IMR-90 (cell line): Measurements from ENCODE around the gene SARDH. TPM values are rescaled to one million over a fixed set of nuclear protein-coding genes. Genes with fewer than 3 reads are reported as not detected.

Experiments
- ATAC-seq: fragments of 200-7000 bp; cut with Tn5 transposase; 2 replicates; pipeline ENCODE4 v1.9.1; 2020; ENCODE audit warnings: low read depth, mild to moderate bottlenecking, moderate library complexity
- BruUV-seq: library from RNA; stranded (reverse); fragments of 400-500 nt; replicated peaks from 2 replicates; lab custom pipeline; 2021; lab: Mats Ljungman, UMichigan
- CTCF ChIA-PET: fragments of 300-600 bp; formaldehyde crosslinking; extraction: SDS; loops from one replicate; lab custom pipeline; 2021; ENCODE audit warnings: antibody characterized with exemption; lab: Yijun Ruan, JAX
- POLR2A ChIA-PET: fragments of 300-600 bp; sonication (Branson Sonifier 250); formaldehyde crosslinking; loops from one replicate; lab custom pipeline; 2022; ENCODE audit warnings: antibody characterized with exemption; ENCODE audit not compliant: unreplicated experiment; lab: Charles Lee
- DNase-seq: peaks from one replicate; pipeline ENCODE4 v3.0.0; 2013
- H2AFZ ChIP-seq: replicated peaks from 2 replicates; pipeline ENCODE3; 2013; ENCODE audit warnings: low read length, mild to moderate bottlenecking; ENCODE audit not compliant: poor library complexity
- H2AK5ac ChIP-seq: 2 replicates; pipeline ENCODE4 v1.6.1; 2013; ENCODE audit warnings: low read depth, low read length, inconsistent platforms
- H2AK9ac ChIP-seq: replicated peaks from 2 replicates; pipeline ENCODE3; 2013; ENCODE audit warnings: mild to moderate bottlenecking, low read depth, low read length, moderate library complexity; ENCODE audit not compliant: poor library complexity
- H2BK120ac ChIP-seq: 2 replicates; pipeline ENCODE4 v1.6.1; 2013; ENCODE audit warnings: low read depth, low read length, inconsistent platforms
- H2BK15ac ChIP-seq: 3 replicates; pipeline ENCODE4 v1.6.1; 2013; ENCODE audit warnings: low read depth, low read length, inconsistent platforms
- H2BK20ac ChIP-seq: 2 replicates; pipeline ENCODE4 v1.6.1; 2013; ENCODE audit warnings: low read depth, mild to moderate bottlenecking, inconsistent platforms, low read length, moderate library complexity
- H2BK5ac ChIP-seq: 2 replicates; pipeline ENCODE4 v1.6.1; 2013; ENCODE audit warnings: mild to moderate bottlenecking, low read depth, low read length, inconsistent platforms; ENCODE audit not compliant: poor library complexity, severe bottlenecking
- H3K14ac ChIP-seq: replicated peaks from 2 replicates; pipeline ENCODE4 v1.6.1; 2013; ENCODE audit warnings: low read depth, low read length, inconsistent platforms
- H3K18ac ChIP-seq: 2 replicates; pipeline ENCODE4 v1.6.1; 2013; ENCODE audit warnings: low read depth, low read length, control low read depth
- H3K23ac ChIP-seq: 2 replicates; pipeline ENCODE4 v1.6.1; 2013; ENCODE audit warnings: low read depth, low read length, inconsistent platforms
- H3K27ac ChIP-seq: 2 replicates; pipeline ENCODE4 v1.5.1; 2013; ENCODE audit warnings: mild to moderate bottlenecking, control low read depth, low read length; ENCODE audit not compliant: insufficient read depth
- H3K27me3 ChIP-seq: 2 replicates; pipeline ENCODE4 v1.6.1; 2013; ENCODE audit warnings: low read length; ENCODE audit not compliant: control insufficient read depth, insufficient read depth
- H3K36me3 ChIP-seq: 2 replicates; pipeline ENCODE4 v1.6.1; 2013; ENCODE audit warnings: low read length, mixed read lengths; ENCODE audit not compliant: control insufficient read depth, insufficient read depth
- H3K4ac ChIP-seq: 2 replicates; pipeline ENCODE4 v1.6.1; 2013; ENCODE audit warnings: low read depth, low read length, inconsistent platforms
- H3K4me1 ChIP-seq: 2 replicates; pipeline ENCODE4 v1.6.1; 2013; ENCODE audit warnings: low read length, mixed read lengths; ENCODE audit not compliant: control insufficient read depth, insufficient read depth
- H3K4me2 ChIP-seq: 2 replicates; pipeline ENCODE4 v1.6.1; 2013; ENCODE audit warnings: low read depth, mild to moderate bottlenecking, control low read depth, low read length, moderate library complexity
- H3K4me3 ChIP-seq: 2 replicates; pipeline ENCODE4 v1.5.1; 2013; ENCODE audit warnings: low read depth, mild to moderate bottlenecking, control low read depth, low read length, moderate library complexity; ENCODE audit not compliant: insufficient read depth
- H3K56ac ChIP-seq: 2 replicates; pipeline ENCODE4 v1.6.1; 2013; ENCODE audit warnings: low read length, inconsistent platforms; ENCODE audit not compliant: insufficient read depth; ENCODE audit errors: extremely low read depth
- H3K79me1 ChIP-seq, 2 experiments: 2 replicates each; pipeline ENCODE4 v1.6.1; 2013; ENCODE audit warnings: low read length in 2 of 2, inconsistent platforms in 1 of 2, low read depth in 1 of 2
- H3K9ac ChIP-seq: 2 replicates; pipeline ENCODE4 v1.6.1; 2013; ENCODE audit warnings: low read depth, low read length, control low read depth
- H3K9me1 ChIP-seq: 2 replicates; pipeline ENCODE4 v1.6.1; 2013; ENCODE audit warnings: low read length, inconsistent platforms; ENCODE audit not compliant: insufficient read depth
- H3K9me3 ChIP-seq: 2 replicates; pipeline ENCODE4 v1.6.1; 2013; ENCODE audit warnings: low read length; ENCODE audit not compliant: control insufficient read depth, insufficient read depth
- H4K20me1 ChIP-seq: 2 replicates; pipeline ENCODE4 v1.6.1; 2013; ENCODE audit warnings: low read length, inconsistent platforms; ENCODE audit not compliant: insufficient read depth
- H4K5ac ChIP-seq: 2 replicates; pipeline ENCODE4 v1.6.1; 2013; ENCODE audit warnings: mild to moderate bottlenecking, low read depth, low read length, control low read depth
- H4K8ac ChIP-seq, 2 experiments: 2 replicates each; pipeline ENCODE4 v1.6.1; 2013; ENCODE audit warnings: low read depth in 2 of 2, low read length in 2 of 2, control low read depth in 1 of 2, inconsistent platforms in 1 of 2
- H4K91ac ChIP-seq: 2 replicates; pipeline ENCODE4 v1.6.1; 2013; ENCODE audit warnings: low read depth, low read length, inconsistent platforms; ENCODE audit not compliant: insufficient read depth
- BHLHE40 ChIP-seq: fragments of 150-350 bp; IDR thresholded peaks from 2 replicates; pipeline ENCODE4 v1.6.1; 2016; ENCODE audit warnings: mild to moderate bottlenecking, low read depth, low read length
- CEBPB ChIP-seq: IDR thresholded peaks from 2 replicates; pipeline ENCODE4 v1.6.1; 2012; ENCODE audit warnings: low read depth, low read length, improper control_type of control experiment
- CTCF ChIP-seq: conservative IDR thresholded peaks from 2 replicates; pipeline ENCODE4 v1.5.1; 2012; ENCODE audit warnings: mild to moderate bottlenecking, low read depth, low read length, improper control_type of control experiment
- ELK1 ChIP-seq: fragments of 150-350 bp; IDR thresholded peaks from 2 replicates; pipeline ENCODE4 v1.6.1; 2016; ENCODE audit warnings: low read depth, mild to moderate bottlenecking, low read length, moderate library complexity, borderline replicate concordance
- FOS ChIP-seq: fragments of 150-350 bp; IDR thresholded peaks from 2 replicates; pipeline ENCODE4 v1.6.1; 2016; ENCODE audit warnings: low read depth, low read length
- MAFK ChIP-seq: IDR thresholded peaks from 2 replicates; pipeline ENCODE4 v1.6.1; 2012; ENCODE audit warnings: low read depth, low read length, improper control_type of control experiment
- MAZ ChIP-seq: IDR thresholded peaks from 2 replicates; pipeline ENCODE4 v1.6.1; 2012; ENCODE audit warnings: low read depth, mild to moderate bottlenecking, low read length, improper control_type of control experiment, moderate library complexity, borderline replicate concordance
- MXI1 ChIP-seq: IDR thresholded peaks from 2 replicates; pipeline ENCODE4 v1.6.1; 2012; ENCODE audit warnings: low read depth, mild to moderate bottlenecking, low read length, moderate library complexity, borderline replicate concordance
- NFE2L2 ChIP-seq: fragments of 150-350 bp; IDR thresholded peaks from 2 replicates; pipeline ENCODE4 v1.6.1; 2016; ENCODE audit warnings: low read depth, mild to moderate bottlenecking, low read length
- POLR2A ChIP-seq: IDR thresholded peaks from 2 replicates; pipeline ENCODE4 v1.6.1; 2012; ENCODE audit warnings: mild to moderate bottlenecking, low read depth, low read length
- RAD21 ChIP-seq: IDR thresholded peaks from 2 replicates; pipeline ENCODE4 v1.6.1; 2012; ENCODE audit warnings: low read length, improper control_type of control experiment
- RCOR1 ChIP-seq: IDR thresholded peaks from 2 replicates; pipeline ENCODE4 v1.6.1; 2012; ENCODE audit warnings: mild to moderate bottlenecking, low read length, improper control_type of control experiment; ENCODE audit not compliant: insufficient replicate concordance
- RFX5 ChIP-seq: IDR thresholded peaks from 2 replicates; pipeline ENCODE4 v1.8.0; 2012; ENCODE audit warnings: low read depth, mild to moderate bottlenecking, low read length, moderate library complexity
- WGBS, 2 experiments: methylation state at CpG; one replicate each; pipeline versions ENCODE4 v1.1.5 to v1.1.7; 2013; ENCODE audit warnings: missing lambda C conversion rate in 2 of 2; ENCODE audit not compliant: insufficient read length in 1 of 2; ENCODE audit errors: extremely low coverage in 2 of 2; 5-methylcytosine and 5-hydroxymethylcytosine counted together
- dilution Hi-C: fragments of 300-500 bp; cut with HindIII; formaldehyde crosslinking; loops from one replicate; pipeline ENCODE4 v1.14.3; 2018; ENCODE audit warnings: low sequenced_read_pairs; ENCODE audit not compliant: unreplicated experiment
- in situ Hi-C: fragments of 300-500 bp; cut with MboI; formaldehyde crosslinking; loops from 3 replicates; pipeline ENCODE4 v1.14.3; 2019; ENCODE audit warnings: low sequenced_read_pairs, inconsistent platforms, mixed read lengths
- intact Hi-C: fragments of 100-400 bp; cut with micrococcal nuclease; formaldehyde crosslinking; loops from 2 replicates; pipeline ENCODE4 v1.10.0; 2022
- polyA plus RNA-seq, 3 experiments: library from polyadenylated mRNA; depleted of rRNA; stranded (reverse); fragments of >200 nt; gene quantifications; 2 replicates each; pipeline ENCODE4 v1.2.3, GENCODE V29; 2012; ENCODE audit warnings: low replicate concordance in 1 of 3
- total RNA-seq: library from RNA; depleted of rRNA; stranded (reverse); fragments of >200 nt; gene quantifications from 2 replicates; pipeline ENCODE4 v1.2.3, GENCODE V29; 2012

The SARDH gene
- total and polyA plus RNA-seq, 2 of the 4 experiments (the other 2 are of a cell fraction) = 5.0 to 7.5 TPM

- Histone ChIP-seq H2BK120ac (no peak overlapping the region), H3K14ac (no peak overlapping the region), H3K4me1 (peaks cover 4% of the 10 kb centered on the region), H3K4me3 (no peak overlapping the region), H3K36me3 (peaks cover 44% of the 10 kb centered on the region), H2AK5ac (no peak overlapping the region), H4K5ac (no peak overlapping the region), H3K4me2 (no peak overlapping the region), H3K4ac (no peak overlapping the region), H3K9ac (no peak overlapping the region), H4K8ac (no peak overlapping the region), H2AK9ac (no peak overlapping the region), H3K9me1 (peaks cover 4% of the 10 kb centered on the region), H3K79me1 (no peaks in the 10 kb centered on the region; a peak in 1 of 4 replicates), H2AFZ (no peak overlapping the region), H3K27ac (no peak overlapping the region), H3K56ac (no peak overlapping the region), H2BK20ac (no peak overlapping the region), H3K23ac (no peak overlapping the region), H3K18ac (no peak overlapping the region), H4K91ac (no peak overlapping the region), H3K9me3 (peaks cover 11% of the 10 kb centered on the region; the same call in 1 of the 2 replicates), H2BK5ac (no peak overlapping the region), H2BK15ac (no peak overlapping the region), H4K20me1 (no peaks in the 10 kb centered on the region), H3K27me3 (no peaks in the 10 kb centered on the region)
- ChIA-PET POLR2A (no interaction called here), CTCF (interaction anchor here (1.7 kb wide), 1 partner anchor 225 kb away, joined by 5 read pairs; no protein-coding TSS in a partner anchor)
- BruUV-seq = no TSS peak
- ATAC-seq (no peak), DNase-seq (no peak)
- TF ChIP-seq NFE2L2 (no peak), MAZ (no peak), RCOR1 (no peak), MAFK (no peak), FOS (no peak), CEBPB (no peak), ELK1 (no peak), CTCF (no peak), BHLHE40 (no peak), POLR2A (no peak), RFX5 (no peak), MXI1 (no peak), RAD21 (no peak)
- WGBS, 2 experiments = 95% methylated on average over 11 of the region's 17 CpGs; no CpG with 5 or more reads in 1 of the 2 experiments
- in situ Hi-C loops = no loop called here
- intact Hi-C loops = no loop called here
- dilution Hi-C loops = no loop called here
Measured at GRCh38 chr9:133768371-133768858, 30.3 kb upstream of the SARDH start.
